Testis (tissue), 3 donors: ENCODE results near the gene WDR18. TPM values are rescaled to one million over a fixed set of nuclear protein-coding genes. Genes with fewer than 3 reads are reported as not detected.
"Not testable (repeated sequence)": the region's sequence is repeated elsewhere in the genome, so short reads cannot be mapped to it uniquely, and the experiment has no call there.

Experiments used
- DNase-seq: peaks from one replicate; pipeline ENCODE4 v3.0.0-alpha.2; 2019
- H3K27ac ChIP-seq, 2 donors: fragments of 200-600 bp; sonication (generic); one replicate each; pipeline ENCODE4 v1.5.1; 2019
- H3K27me3 ChIP-seq: fragments of 200-600 bp; sonication (generic); one replicate; pipeline ENCODE4 v1.5.1; 2019
- H3K36me3 ChIP-seq: fragments of 200-600 bp; sonication (generic); one replicate; pipeline ENCODE4 v1.5.1; 2017; ENCODE audit warnings: low read depth; ENCODE audit errors: missing control alignments
- H3K4me1 ChIP-seq: fragments of 200-600 bp; sonication (generic); one replicate; pipeline ENCODE4 v1.5.1; 2019
- H3K4me3 ChIP-seq, 2 donors: fragments of 200-600 bp; sonication (generic); one replicate each; pipeline ENCODE4 v1.5.1; 2017 to 2019
- H3K9me3 ChIP-seq: fragments of 200-600 bp; sonication (generic); one replicate; pipeline ENCODE4 v1.5.1; 2017
- CTCF ChIP-seq, 3 experiments: fragments of 450-650 bp in 2 of 3; fragments of 200-600 bp in 1 of 3; sonication (generic) in 1 of 3; IDR thresholded peaks; one replicate each; pipeline ENCODE4 v1.5.1; 2016 to 2019; ENCODE audit warnings: antibody characterized with exemption in 3 of 3, mild to moderate bottlenecking in 2 of 3, moderate library complexity in 1 of 3
- POLR2A ChIP-seq: fragments of 450-650 bp; IDR thresholded peaks from one replicate; pipeline ENCODE4 v1.6.1; 2017; ENCODE audit warnings: antibody characterized with exemption, mild to moderate bottlenecking, moderate library complexity
- WGBS, 2 donors: methylation state at CpG; one replicate each; pipeline ENCODE4 v1.1.5; 2018; 5-methylcytosine and 5-hydroxymethylcytosine counted together
- intact Hi-C: fragments of 100-400 bp; cut with DNase I; formaldehyde crosslinking; loops from one replicate; pipeline ENCODE4 v1.15.1; 2023; ENCODE audit warnings: low total_unique reads
- polyA plus RNA-seq: library from polyadenylated mRNA; stranded (reverse); fragments of 350-450 nt; fragmentation: Illumina TruSeq; extraction: RNeasy Lipid Tissue Mini Kit (QIAGEN cat#74804); gene quantifications from one replicate; pipeline ENCODE4 v1.2.3, GENCODE V29; 2014; ENCODE audit warnings: low read depth, low replicate concordance; ENCODE audit not compliant: insufficient read depth
- total RNA-seq, 2 donors: library from RNA; depleted of rRNA; stranded (reverse); fragments of >200 nt; gene quantifications; one replicate each; pipeline ENCODE4 v1.2.3, GENCODE V29; 2016

Gene WDR18
- total and polyA plus RNA-seq, 3 donors from 2014 or later: 38.7 to 108 (median 70.9) TPM

DNA sequence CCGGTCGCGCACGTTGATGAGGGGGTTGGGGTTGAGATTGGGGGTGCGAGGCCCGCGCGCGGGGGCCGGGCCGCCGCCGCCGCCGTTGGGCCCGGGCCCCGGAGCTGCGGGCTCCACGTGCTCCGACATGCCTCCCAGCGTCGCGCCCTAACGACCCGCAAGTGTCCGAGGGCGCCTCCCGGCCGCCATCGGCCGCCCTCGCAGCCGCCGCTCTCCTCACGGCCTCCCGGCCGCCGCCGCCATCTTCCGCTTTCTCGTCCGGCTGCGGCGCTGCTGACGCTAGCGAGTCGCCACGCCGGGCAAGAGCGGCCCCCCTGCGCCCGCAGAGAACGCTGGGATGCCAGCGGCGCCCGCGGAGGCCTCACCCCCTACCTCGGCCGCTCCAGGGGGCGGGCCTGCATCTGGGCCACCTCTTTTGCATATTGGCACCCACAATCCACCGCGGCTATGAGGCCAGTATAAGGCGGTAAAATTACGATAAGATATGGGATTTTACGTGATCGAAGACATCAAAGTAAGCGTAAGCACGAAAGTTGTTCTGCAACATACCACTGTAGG lies 36.8 kb downstream of the WDR18 start, which contains the start of gene TMEM259:
TMEM259 (minus strand) TSS at position 256 of the 558 bp plus-strand sequence; CDS start at position 129, 127 bp downstream.
- 0 to 3% methylated on average over 24 to 65 of the region's 68 CpGs for WGBS, 2 donors
- intact Hi-C loops: no loop called here
- peaks cover 50% of the 10 kb centered on the region for H3K4me1 ChIP-seq

DNA sequence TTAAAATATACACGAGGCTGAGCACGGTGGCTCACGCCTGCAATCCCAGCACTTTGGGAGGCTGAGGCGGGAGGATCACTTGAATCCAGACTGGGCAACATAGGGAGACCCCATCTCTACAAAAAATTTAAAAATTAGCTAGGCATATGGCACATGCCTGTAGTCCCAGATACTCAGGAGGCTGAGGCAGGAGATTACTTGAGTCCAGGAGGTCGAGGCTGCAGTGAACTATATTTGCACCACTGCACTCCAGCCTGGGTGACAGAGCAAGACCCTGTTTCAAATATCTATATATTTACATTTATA lies 39.7 kb downstream of the WDR18 start:
- intact Hi-C loops, DNase-seq, H3K9me3 ChIP-seq, H3K36me3 ChIP-seq, H3K27me3 ChIP-seq, H3K27ac ChIP-seq, H3K4me3 ChIP-seq: not testable (repeated sequence)
- WGBS, 2 donors: 76 to 82% methylated on average over 5 of the region's 5 CpGs
- H3K4me1 ChIP-seq: peaks cover 32% of the 10 kb centered on the region

More for the DNA sequence above, 36.8 kb downstream of the WDR18 start, which contains the start of gene TMEM259:
- TF ChIP-seq POLR2A: peak; percentile 30
- peak in 1 of 3 experiments; percentile 4 for TF ChIP-seq CTCF (IDR thresholded peaks at IDR 0.05)
- Histone ChIP-seq H3K36me3 (no peaks in the 10 kb centered on the region), H3K4me3 (peak within 1 kb of the TSS; percentile 86 to 90), H3K27ac (peak within 1 kb of the TSS; percentile 91 to 97), H3K27me3 (no peaks in the 10 kb centered on the region), H3K9me3 (no peaks in the 10 kb centered on the region)
- DNase-seq: peak; percentile 99

GRCh38 chr19:1025080-1025479 lies 40.9 kb downstream of the WDR18 start:
- intact Hi-C loops, H3K36me3 ChIP-seq, H3K27me3 ChIP-seq, H3K4me3 ChIP-seq, H3K9me3 ChIP-seq, H3K27ac ChIP-seq, DNase-seq: not testable (repeated sequence)
- H3K4me1 ChIP-seq: peaks cover 20% of the 10 kb centered on the region
- 79 to 90% methylated on average over 6 of the region's 6 CpGs for WGBS, 2 donors

DNA sequence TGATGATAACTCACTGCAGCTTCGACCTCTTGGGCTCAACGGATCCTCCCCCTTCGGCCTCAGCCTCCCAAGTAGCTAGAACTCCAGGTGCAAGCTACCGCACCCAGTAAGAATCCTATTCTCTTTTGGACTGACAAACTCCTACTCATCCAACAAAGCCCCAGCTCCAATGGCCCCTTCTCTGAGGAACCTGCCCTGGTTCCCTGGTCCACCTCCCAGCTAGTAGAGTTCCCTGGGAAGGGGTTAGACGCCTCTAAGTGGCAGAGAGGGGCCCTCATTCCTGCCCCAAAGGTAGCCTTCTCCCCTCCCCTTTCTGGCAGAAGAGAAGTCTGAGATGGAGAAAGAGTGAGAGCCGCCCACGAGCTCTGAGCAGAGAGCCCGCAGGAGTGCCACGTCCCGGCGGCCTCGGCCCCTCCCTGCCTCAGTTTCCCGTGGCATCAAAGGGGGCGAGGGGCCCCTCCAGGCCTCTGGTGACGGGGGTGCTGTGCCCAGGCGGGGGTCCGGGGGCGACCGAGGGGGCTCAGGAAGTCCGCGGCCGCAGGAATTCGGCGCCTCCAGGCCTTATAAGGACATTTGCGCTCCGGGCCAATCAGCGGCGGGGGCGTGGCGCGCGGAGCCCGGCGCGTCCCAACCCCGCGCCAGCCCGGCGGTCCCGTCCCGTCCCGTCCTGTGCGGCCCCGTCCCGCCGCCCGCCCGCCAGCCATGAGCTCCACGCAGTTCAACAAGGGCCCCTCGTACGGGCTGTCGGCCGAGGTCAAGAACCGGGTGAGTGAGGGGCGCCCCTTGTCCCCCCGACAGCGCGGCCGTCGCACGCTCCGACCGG lies 42.0 kb downstream of the WDR18 start, which contains the start of gene CNN2:
CNN2 (plus strand) TSS at position 649 of the 823 bp plus-strand sequence; CDS start at position 703, 54 bp downstream.
- peak; percentile 48 for TF ChIP-seq POLR2A
- no peak for TF ChIP-seq CTCF (IDR thresholded peaks at IDR 0.05)
- intact Hi-C loops: no loop called here
- Histone ChIP-seq H3K36me3 (no peaks in the 10 kb centered on the region), H3K4me3 (peak within 1 kb of the TSS; percentile 61 to 64), H3K9me3 (no peaks in the 10 kb centered on the region), H3K27me3 (no peaks in the 10 kb centered on the region), H3K4me1 (peaks cover 20% of the 10 kb centered on the region), H3K27ac (peak within 1 kb of the TSS; percentile 75 to 89)
- peak; percentile 82 for DNase-seq
- 5 to 39% methylated on average over 5 to 41 of the region's 63 CpGs for WGBS, 2 donors

- intact Hi-C loops: no loop called here
- no peak for DNase-seq
- H3K9me3 ChIP-seq: no peaks in the 10 kb centered on the region
- no peaks in the 10 kb centered on the region for H3K27me3 ChIP-seq
- peaks cover 17% of the 10 kb centered on the region for H3K4me1 ChIP-seq
- peak overlapping the region; percentile 61 to 64 for H3K4me3 ChIP-seq
- WGBS, 2 donors: 1 to 5% methylated on average over 17 to 30 of the region's 36 CpGs
- H3K27ac ChIP-seq: peak overlapping the region; percentile 75 to 89
- TF ChIP-seq POLR2A: no peak
- H3K36me3 ChIP-seq: no peaks in the 10 kb centered on the region
Observed at GRCh38 chr19:1026783-1027649, 42.9 kb downstream of the WDR18 start.

DNA sequence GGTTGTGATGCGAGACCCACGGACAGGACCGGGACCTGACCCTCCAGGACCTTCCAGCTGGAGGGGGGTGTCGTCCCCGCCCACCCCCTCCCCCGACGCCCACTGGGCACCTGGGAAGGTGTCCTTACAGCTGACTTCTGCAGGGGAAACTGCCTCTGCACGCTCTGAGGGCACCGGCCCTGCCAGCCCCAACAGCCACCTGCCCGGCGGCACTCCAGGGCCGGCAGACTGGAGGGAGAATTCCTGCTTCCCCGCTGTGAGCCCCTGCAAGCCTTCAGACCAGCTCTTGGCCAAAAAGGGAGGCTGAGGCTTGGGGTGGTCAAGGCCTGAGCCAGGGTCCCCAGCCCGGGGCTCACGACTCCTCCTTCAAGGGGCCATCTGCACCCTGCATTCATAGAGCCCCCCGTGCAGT lies 43.5 kb downstream of the WDR18 start:
- 0 to 8% methylated on average over 10 to 12 of the region's 16 CpGs for WGBS, 2 donors
- H3K27me3 ChIP-seq: no peaks in the 10 kb centered on the region
- no peak for TF ChIP-seq CTCF (IDR thresholded peaks at IDR 0.05)
- no peak for TF ChIP-seq POLR2A
- H3K4me1 ChIP-seq: peaks cover 15% of the 10 kb centered on the region
- intact Hi-C loops: no loop called here
- no peaks in the 10 kb centered on the region for H3K36me3 ChIP-seq
- no peak for DNase-seq
- H3K4me3 ChIP-seq: peak overlapping the region; percentile 61 to 64
- H3K27ac ChIP-seq: peak overlapping the region; percentile 75 to 89
- H3K9me3 ChIP-seq: no peaks in the 10 kb centered on the region
